PC-3 (cell line): ENCODE data around the gene TUBB8. TPM values are rescaled to one million over a fixed set of nuclear protein-coding genes. Genes with fewer than 3 reads are reported as not detected.
"Not testable (repeated sequence)": the region's sequence is repeated elsewhere in the genome, so short reads cannot be mapped to it uniquely, and the experiment has no call there.

Experiments used
- ATAC-seq: fragments of 200-7000 bp; cut with Tn5 transposase; 2 replicates; pipeline ENCODE4 v1.9.1; 2020; ENCODE audit warnings: mild to moderate bottlenecking, moderate library complexity
- BruUV-seq: library from RNA; stranded (reverse); fragments of 400-500 nt; replicated peaks from 2 replicates; lab custom pipeline; 2021; lab: Mats Ljungman, UMichigan
- CTCF ChIA-PET: fragments of 300-600 bp; sonication (Branson Sonifier 250); formaldehyde crosslinking; loops from one replicate; lab custom pipeline; 2022; ENCODE audit warnings: antibody characterized with exemption; lab: Charles Lee
- POLR2A ChIA-PET: fragments of 300-600 bp; sonication (Branson Sonifier 250); formaldehyde crosslinking; loops from one replicate; lab custom pipeline; 2022; ENCODE audit warnings: antibody characterized with exemption; ENCODE audit not compliant: unreplicated experiment; lab: Charles Lee
- DNase-seq: peaks from one replicate; pipeline ENCODE4 v3.0.0-alpha.2; 2015
- H2AFZ ChIP-seq: fragments of 300-600 bp; sonication (generic); 2 replicates; pipeline ENCODE4 v1.6.0; 2016; ENCODE audit warnings: antibody characterized with exemption, low read length
- H3F3A ChIP-seq: fragments of 300-600 bp; sonication (generic); one replicate; pipeline ENCODE4 v1.6.0; 2017; ENCODE audit warnings: antibody characterized with exemption, low read length, control low read depth, mild to moderate bottlenecking; ENCODE audit not compliant: unreplicated experiment
- H3K27ac ChIP-seq: fragments of 300-600 bp; sonication (generic); 2 replicates; pipeline ENCODE4 v1.5.1; 2016; ENCODE audit warnings: mild to moderate bottlenecking, low read length
- H3K27me3 ChIP-seq: fragments of 300-600 bp; sonication (generic); 2 replicates; pipeline ENCODE4 v1.6.1; 2016; ENCODE audit warnings: low read length, mixed read lengths
- H3K36me3 ChIP-seq: fragments of 300-600 bp; sonication (generic); 2 replicates; pipeline ENCODE4 v1.6.1; 2016; ENCODE audit warnings: low read depth, mixed run types, low read length, mixed read lengths
- H3K4me1 ChIP-seq: fragments of 300-600 bp; sonication (generic); 2 replicates; pipeline ENCODE4 v1.5.1; 2016; ENCODE audit warnings: low read length; ENCODE audit not compliant: insufficient read depth
- H3K4me2 ChIP-seq: fragments of 300-600 bp; sonication (generic); 2 replicates; pipeline ENCODE4 v1.6.0; 2016; ENCODE audit warnings: low read length
- H3K4me3 ChIP-seq: fragments of 300-600 bp; sonication (generic); 2 replicates; pipeline ENCODE4 v1.5.1; 2016; ENCODE audit warnings: mild to moderate bottlenecking, low read length, mixed read lengths
- H3K79me2 ChIP-seq: fragments of 300-600 bp; sonication (generic); 2 replicates; pipeline ENCODE4 v1.6.1; 2017; ENCODE audit warnings: low read length, mixed read lengths
- H3K9ac ChIP-seq: fragments of 300-600 bp; sonication (generic); 2 replicates; pipeline ENCODE4 v1.6.0; 2016; ENCODE audit warnings: mild to moderate bottlenecking, low read length
- H3K9me2 ChIP-seq: fragments of 300-600 bp; sonication (generic); replicated peaks from 2 replicates; pipeline ENCODE4 v1.6.1; 2016; ENCODE audit warnings: mixed run types, low read length, mixed read lengths
- H3K9me3 ChIP-seq: fragments of 300-600 bp; sonication (generic); 2 replicates; pipeline ENCODE4 v1.6.1; 2016; ENCODE audit warnings: low read length, mixed read lengths
- H4K20me1 ChIP-seq: fragments of 300-600 bp; sonication (generic); 2 replicates; pipeline ENCODE4 v1.6.1; 2016; ENCODE audit warnings: low read length, mixed read lengths
- intact Hi-C: fragments of 100-400 bp; cut with micrococcal nuclease; formaldehyde crosslinking; loops from 2 replicates; pipeline ENCODE4 v1.9.0; 2023
- total RNA-seq: library from RNA; depleted of rRNA; stranded (reverse); fragments of >200 nt; gene quantifications from 2 replicates; pipeline ENCODE4 v1.2.3, GENCODE V29; 2014; rRNA removed

Gene TUBB8
- total RNA-seq, 1 experiment from 2014 or later = not detected

DNA sequence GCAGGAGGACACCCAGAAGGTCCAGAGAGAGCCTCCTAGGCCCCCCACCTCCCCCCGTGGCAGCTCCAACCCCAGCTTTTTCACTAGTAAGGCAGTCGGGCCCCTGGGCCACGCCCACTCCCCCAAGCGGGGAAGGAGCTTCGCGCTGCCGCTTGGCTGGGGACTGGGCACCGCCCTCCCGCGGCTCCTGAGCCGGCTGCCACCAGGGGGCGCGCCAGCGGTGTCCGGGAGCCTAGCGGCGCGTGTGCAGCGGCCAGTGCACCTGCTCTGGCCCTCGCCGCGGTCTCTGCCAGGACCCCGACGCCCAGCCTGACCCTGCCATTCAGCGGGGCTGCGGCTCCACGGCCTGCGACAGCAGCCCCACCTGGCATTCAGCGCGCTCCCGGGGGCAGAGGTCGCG is 37.8 kb downstream of the TUBB8 start:
- H3K79me2 ChIP-seq, H3K9me2 ChIP-seq, H3F3A ChIP-seq, H3K4me3 ChIP-seq, intact Hi-C loops, POLR2A ChIA-PET, H3K27me3 ChIP-seq, H3K4me2 ChIP-seq, H3K27ac ChIP-seq, H4K20me1 ChIP-seq, BruUV-seq, H3K9me3 ChIP-seq, DNase-seq, H3K4me1 ChIP-seq, H3K36me3 ChIP-seq, ATAC-seq, H2AFZ ChIP-seq, H3K9ac ChIP-seq, CTCF ChIA-PET: not testable (repeated sequence)

GRCh38 chr10:10261-10971 is 38.7 kb downstream of the TUBB8 start:
- H3K9ac ChIP-seq, H3K27me3 ChIP-seq, intact Hi-C loops, H3F3A ChIP-seq, DNase-seq, H3K79me2 ChIP-seq, H3K9me3 ChIP-seq, POLR2A ChIA-PET, H2AFZ ChIP-seq, H3K27ac ChIP-seq, ATAC-seq, H3K36me3 ChIP-seq, H3K4me2 ChIP-seq, H3K9me2 ChIP-seq, BruUV-seq, H3K4me3 ChIP-seq, CTCF ChIA-PET, H3K4me1 ChIP-seq, H4K20me1 ChIP-seq: not testable (repeated sequence)

Other genes with a start within 250 kb of the TUBB8 start
- gene ZMYND11, start 86.2 kb upstream of the TUBB8 start, total RNA-seq = 17.0 and 17.1 TPM in 2 replicates